Mesenchymal stem cell (in vitro differentiated cells and primary cell): ENCODE results near the gene PRICKLE2.
A peak's percentile ranks its signal among the peaks of the same experiment; 100 is the strongest.

ENCODE experiments used
- DNase-seq: peaks from one replicate; pipeline ENCODE4 v3.0.0-alpha.2; 2013
- H2AFZ ChIP-seq: one replicate; pipeline ENCODE4 v1.6.1; 2013; ENCODE audit warnings: low read depth, mild to moderate bottlenecking, control low read depth, inconsistent platforms, low read length, moderate library complexity
- H2AK5ac ChIP-seq: 2 replicates; pipeline ENCODE4 v1.6.1; 2013; ENCODE audit warnings: low read length, moderate library complexity, mild to moderate bottlenecking, inconsistent platforms; ENCODE audit not compliant: severe bottlenecking
- H2BK120ac ChIP-seq: one replicate; pipeline ENCODE4 v1.6.1; 2013; ENCODE audit warnings: low read depth, mild to moderate bottlenecking, inconsistent platforms, low read length, moderate library complexity
- H2BK12ac ChIP-seq, 2 experiments: one replicate each; pipeline ENCODE4 v1.6.1; 2013; ENCODE audit warnings: inconsistent platforms in 2 of 2, low read length in 2 of 2, mild to moderate bottlenecking in 2 of 2, moderate library complexity in 2 of 2, control low read depth in 1 of 2
- H2BK15ac ChIP-seq: one replicate; pipeline ENCODE4 v1.6.1; 2013; ENCODE audit warnings: mild to moderate bottlenecking, low read depth, inconsistent platforms; ENCODE audit not compliant: poor library complexity, severe bottlenecking
- H2BK5ac ChIP-seq: 2 replicates; pipeline ENCODE4 v1.6.1; 2013; ENCODE audit warnings: low read depth, mild to moderate bottlenecking, low read length, control low read depth, inconsistent platforms; ENCODE audit not compliant: poor library complexity, severe bottlenecking
- H3K14ac ChIP-seq, 2 experiments: one replicate each; pipeline ENCODE4 v1.6.1; 2013; ENCODE audit warnings: inconsistent platforms in 2 of 2, low read length in 2 of 2, control low read depth in 1 of 2, mild to moderate bottlenecking in 1 of 2, moderate library complexity in 1 of 2
- H3K18ac ChIP-seq, 2 experiments: one replicate each; pipeline ENCODE4 v1.6.1; 2013; ENCODE audit warnings: inconsistent platforms in 2 of 2, low read length in 2 of 2, control low read depth in 1 of 2, low read depth in 1 of 2, mild to moderate bottlenecking in 1 of 2
- H3K23ac ChIP-seq, 2 experiments: one replicate each; pipeline ENCODE4 v1.6.1; 2013; ENCODE audit warnings: inconsistent platforms in 2 of 2, low read length in 2 of 2, mild to moderate bottlenecking in 2 of 2, moderate library complexity in 2 of 2, control low read depth in 1 of 2
- H3K27ac ChIP-seq: 2 replicates; pipeline ENCODE4 v1.5.1; 2013; ENCODE audit warnings: mild to moderate bottlenecking, moderate library complexity, low read length, control low read depth, inconsistent platforms; ENCODE audit not compliant: poor library complexity, severe bottlenecking
- H3K27me3 ChIP-seq, 2 experiments: 2 replicates each; pipeline versions ENCODE4 v1.6.1 to v1.7.0; 2013; ENCODE audit warnings: low read length in 2 of 2, mild to moderate bottlenecking in 2 of 2, moderate library complexity in 2 of 2, control low read depth in 1 of 2, inconsistent platforms in 1 of 2; ENCODE audit not compliant: control insufficient read depth in 1 of 2, insufficient read depth in 1 of 2
- H3K36me3 ChIP-seq, 2 experiments: 2 replicates each; pipeline versions ENCODE4 v1.6.1 to v1.7.0; 2013; ENCODE audit warnings: low read length in 2 of 2, control low read depth in 1 of 2, inconsistent platforms in 1 of 2, low read depth in 1 of 2, mild to moderate bottlenecking in 1 of 2; ENCODE audit not compliant: insufficient read depth in 2 of 2, control insufficient read depth in 1 of 2
- H3K4ac ChIP-seq, 2 experiments: one replicate each; pipeline ENCODE4 v1.6.1; 2013; ENCODE audit warnings: inconsistent platforms in 2 of 2, low read length in 2 of 2, mild to moderate bottlenecking in 2 of 2, moderate library complexity in 2 of 2, control low read depth in 1 of 2, low read depth in 1 of 2
- H3K4me1 ChIP-seq: 2 replicates; pipeline ENCODE4 v1.6.1; 2013; ENCODE audit warnings: low read depth, low read length, control low read depth; ENCODE audit not compliant: control insufficient read depth, insufficient read depth
- H3K4me2 ChIP-seq: 2 replicates; pipeline ENCODE4 v1.6.1; 2013; ENCODE audit warnings: low read length, mild to moderate bottlenecking, inconsistent platforms; ENCODE audit not compliant: poor library complexity, severe bottlenecking
- H3K4me3 ChIP-seq, 2 experiments: 2 replicates each; pipeline versions ENCODE4 v1.5.1 to v1.7.0; 2013; ENCODE audit warnings: low read length in 2 of 2, mild to moderate bottlenecking in 2 of 2, control low read depth in 1 of 2, low read depth in 1 of 2; ENCODE audit not compliant: insufficient read depth in 1 of 2
- H3K79me1 ChIP-seq: replicated peaks from 2 replicates; pipeline ENCODE4 v1.6.1; 2013; ENCODE audit warnings: mild to moderate bottlenecking, control low read depth, low read length, inconsistent platforms; ENCODE audit not compliant: poor library complexity, severe bottlenecking
- H3K9ac ChIP-seq: 2 replicates; pipeline ENCODE4 v1.7.0; 2013; ENCODE audit warnings: mild to moderate bottlenecking, low read length, moderate library complexity
- H3K9me3 ChIP-seq: 2 replicates; pipeline ENCODE4 v1.7.0; 2013; ENCODE audit warnings: mild to moderate bottlenecking, low read length; ENCODE audit not compliant: control insufficient read depth
- H4K8ac ChIP-seq: one replicate; pipeline ENCODE4 v1.6.1; 2013; ENCODE audit warnings: inconsistent platforms, mild to moderate bottlenecking, low read length, moderate library complexity
- H4K91ac ChIP-seq: one replicate; pipeline ENCODE4 v1.6.1; 2013; ENCODE audit warnings: mild to moderate bottlenecking, low read length, inconsistent platforms
- WGBS: methylation state at CpG from one replicate; pipeline ENCODE4 v1.1.7; 2013; ENCODE audit warnings: mixed read lengths; 5-methylcytosine and 5-hydroxymethylcytosine counted together

Gene PRICKLE2

DNA sequence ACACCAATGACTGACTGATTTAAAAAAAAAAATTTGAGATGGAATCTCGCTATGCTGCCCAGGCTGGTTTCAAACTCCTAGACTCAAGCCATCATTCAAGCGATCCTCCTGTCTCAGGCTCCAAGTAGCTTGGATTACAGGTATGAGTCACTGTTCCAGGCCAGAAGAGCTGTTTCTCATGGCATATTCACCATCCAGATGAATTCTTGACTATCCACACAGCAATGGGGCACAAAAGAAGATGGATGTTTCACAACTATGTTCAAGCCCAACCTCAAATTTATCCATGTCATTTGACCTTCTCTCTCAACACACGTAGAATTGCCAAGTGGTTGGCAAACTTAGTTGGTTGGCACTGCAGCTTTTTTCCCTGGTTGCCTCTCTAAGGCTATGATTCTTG, 40.6 kb downstream of the PRICKLE2 start:
- Histone ChIP-seq H2AFZ (no peak overlapping the region), H3K4me2 (no peak overlapping the region), H3K23ac (no peak overlapping the region), H4K8ac (no peak overlapping the region), H3K4ac (no peak overlapping the region), H4K91ac (no peak overlapping the region), H2AK5ac (peak overlapping the region; percentile 83), H3K36me3 (peaks cover 6 to 19% of the 10 kb centered on the region in 2 experiments), H3K9me3 (no peaks in the 10 kb centered on the region), H3K9ac (no peak overlapping the region), H3K27ac (peak overlapping the region; percentile 77), H2BK5ac (no peak overlapping the region), H3K18ac (no peak overlapping the region), H3K14ac (no peak overlapping the region), H3K4me3 (no peak overlapping the region), H3K27me3 (no peaks in the 10 kb centered on the region), H2BK120ac (no peak overlapping the region), H2BK15ac (no peak overlapping the region), H2BK12ac (no peak overlapping the region), H3K79me1 (peaks cover 4% of the 10 kb centered on the region), H3K4me1 (peaks cover 14% of the 10 kb centered on the region)
- DNase-seq: peak; percentile 66
- WGBS: 90% methylated on average over 2 of the region's 3 CpGs

- 81% methylated on average over 1 of the region's 1 CpG for WGBS
- no peak overlapping the region for H4K91ac ChIP-seq
- no peak overlapping the region for H3K4me3 ChIP-seq
- no peak overlapping the region for H2AFZ ChIP-seq
- peak; percentile 48 for DNase-seq
- no peak overlapping the region for H3K14ac ChIP-seq
- H3K23ac ChIP-seq: no peak overlapping the region
- H2BK120ac ChIP-seq: no peak overlapping the region
- no peak overlapping the region for H4K8ac ChIP-seq
- H3K9me3 ChIP-seq: no peaks in the 10 kb centered on the region
- H3K36me3 ChIP-seq: peaks cover 6 to 33% of the 10 kb centered on the region in 2 experiments
- H3K4me1 ChIP-seq: peaks cover 8% of the 10 kb centered on the region
- no peak overlapping the region for H3K27ac ChIP-seq
- no peak overlapping the region for H2BK15ac ChIP-seq
- no peak overlapping the region for H3K18ac ChIP-seq
- H2AK5ac ChIP-seq: no peak overlapping the region
- no peak overlapping the region for H2BK5ac ChIP-seq
- no peak overlapping the region for H3K4ac ChIP-seq
- no peak overlapping the region for H3K4me2 ChIP-seq
- no peak overlapping the region for H2BK12ac ChIP-seq
- no peaks in the 10 kb centered on the region for H3K27me3 ChIP-seq
- no peak overlapping the region for H3K9ac ChIP-seq
- peaks cover 7% of the 10 kb centered on the region for H3K79me1 ChIP-seq
Observed at GRCh38 chr3:64179860-64180259, 45.4 kb downstream of the PRICKLE2 start.

DNA sequence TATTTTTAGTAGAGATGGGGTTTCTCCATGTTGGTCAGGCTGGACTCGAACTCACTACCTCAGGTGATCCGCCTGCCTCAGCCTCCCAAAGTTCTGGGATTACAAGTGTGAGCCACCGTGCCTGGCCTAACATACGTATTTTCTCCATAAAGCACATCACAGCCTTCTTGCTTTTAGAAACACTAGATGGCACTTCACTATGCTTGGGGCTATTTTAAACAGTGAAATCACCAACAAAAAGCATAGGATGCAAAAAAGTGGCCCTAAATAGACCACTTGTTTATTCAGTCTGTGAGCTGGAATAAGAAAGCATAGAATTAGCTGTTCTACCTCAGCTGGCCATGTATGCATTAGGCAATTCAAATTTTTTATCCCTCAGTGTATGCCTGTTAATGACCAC, 46.0 kb downstream of the PRICKLE2 start:
- Histone ChIP-seq H3K4ac (no peak overlapping the region), H2BK12ac (no peak overlapping the region), H4K91ac (no peak overlapping the region), H3K27ac (no peak overlapping the region), H3K18ac (no peak overlapping the region), H3K36me3 (peaks cover 8 to 37% of the 10 kb centered on the region in 2 experiments), H2BK5ac (no peak overlapping the region), H3K4me2 (no peak overlapping the region), H2AK5ac (no peak overlapping the region), H3K4me3 (no peak overlapping the region), H3K27me3 (no peaks in the 10 kb centered on the region), H2AFZ (no peak overlapping the region), H3K9ac (no peak overlapping the region), H3K9me3 (no peaks in the 10 kb centered on the region), H4K8ac (no peak overlapping the region), H3K79me1 (peaks cover 11% of the 10 kb centered on the region), H3K14ac (no peak overlapping the region), H3K4me1 (peaks cover 7% of the 10 kb centered on the region), H2BK15ac (no peak overlapping the region), H3K23ac (no peak overlapping the region), H2BK120ac (no peak overlapping the region)
- peak; percentile 52 for DNase-seq
- 88% methylated on average over 4 of the region's 4 CpGs for WGBS

DNA sequence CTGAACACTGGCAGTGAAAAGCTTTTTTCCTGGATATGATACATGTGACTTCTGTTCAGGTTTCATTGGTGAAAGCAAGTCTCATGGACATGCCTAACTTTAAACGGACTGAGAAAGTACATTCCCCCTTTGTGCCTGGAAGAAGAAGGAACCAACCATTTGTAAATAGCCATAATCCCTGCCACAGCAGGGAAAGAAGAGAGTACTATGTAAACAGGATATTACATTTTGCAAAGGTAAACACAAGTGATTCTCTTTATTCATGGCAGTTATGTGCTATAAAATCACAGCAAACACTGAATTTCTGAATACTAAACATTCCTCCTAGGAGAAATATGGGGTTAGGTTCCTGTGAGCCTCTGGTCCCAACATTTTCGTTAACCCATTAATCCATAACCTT, 46.8 kb downstream of the PRICKLE2 start:
- DNase-seq: no peak
- H3K4me1 ChIP-seq: peaks cover 8% of the 10 kb centered on the region

More for the DNA sequence above, 46.8 kb downstream of the PRICKLE2 start:
- peaks cover 9 to 44% of the 10 kb centered on the region in 2 experiments for H3K36me3 ChIP-seq
- no peak overlapping the region for H3K4me2 ChIP-seq
- H3K18ac ChIP-seq: no peak overlapping the region
- H3K27ac ChIP-seq: no peak overlapping the region
- no peak overlapping the region for H3K14ac ChIP-seq
- no peak overlapping the region for H3K4me3 ChIP-seq
- H3K27me3 ChIP-seq: no peaks in the 10 kb centered on the region
- no peaks in the 10 kb centered on the region for H3K9me3 ChIP-seq
- no peak overlapping the region for H3K4ac ChIP-seq
- no peak overlapping the region for H4K8ac ChIP-seq
- H3K23ac ChIP-seq: no peak overlapping the region
- no peak overlapping the region for H4K91ac ChIP-seq
- H3K79me1 ChIP-seq: peaks cover 12% of the 10 kb centered on the region
- H2BK15ac ChIP-seq: peak overlapping the region; percentile 19
- H2AFZ ChIP-seq: no peak overlapping the region
- no peak overlapping the region for H2BK5ac ChIP-seq
- 70% methylated on average over 2 of the region's 2 CpGs for WGBS
- no peak overlapping the region for H2BK12ac ChIP-seq
- no peak overlapping the region for H2AK5ac ChIP-seq
- no peak overlapping the region for H3K9ac ChIP-seq
- H2BK120ac ChIP-seq: no peak overlapping the region
